HepG2 (cell line): ENCODE measurements around the gene TTC6. TPM values are rescaled to one million over a fixed set of nuclear protein-coding genes. Genes with fewer than 3 reads are reported as not detected.

Experiments
- ATAC-seq: fragments of 200-7000 bp; cut with Tn5 transposase; 3 replicates; pipeline ENCODE4 v1.9.1; 2020; ENCODE audit warnings: mild to moderate bottlenecking, moderate library complexity
- BruUV-seq: library from RNA; stranded (reverse); fragments of 400-500 nt; replicated peaks from 2 replicates; lab custom pipeline; 2021; lab: Mats Ljungman, UMichigan
- CTCF ChIA-PET: fragments of 300-600 bp; formaldehyde crosslinking; extraction: SDS; loops from one replicate; lab custom pipeline; 2021; ENCODE audit warnings: low total read pairs, inconsistent platforms, low intra/inter-chr PET ratio; lab: Yijun Ruan, JAX
- POLR2A ChIA-PET: fragments of 350-600 bp; sonication (Branson Sonifier 250); formaldehyde crosslinking; loops from one replicate; lab custom pipeline; 2020; ENCODE audit warnings: antibody characterized with exemption, inconsistent platforms; lab: Yijun Ruan, JAX
- DNase-seq: peaks from one replicate; pipeline ENCODE4 v3.0.0-alpha.2; 2015; ENCODE audit warnings: low spot score
- FAIRE-seq: peaks from 3 replicates; lab custom pipeline; 2011; peaks lifted over from hg19 to GRCh38; lab: Jason Lieb, UNC
- H2AFZ ChIP-seq: one replicate; pipeline ENCODE4 v1.6.1; 2011; ENCODE audit warnings: low read length, inconsistent platforms
- H3K27ac ChIP-seq: fragments of 300-600 bp; 3 replicates; pipeline ENCODE4 v1.8.0; 2011; ENCODE audit warnings: mixed run types, mild to moderate bottlenecking, mixed read lengths, low read length, inconsistent platforms; ENCODE audit not compliant: insufficient read depth; ENCODE audit errors: extremely low read length
- H3K27me3 ChIP-seq, 2 experiments: fragments of 200-600 bp in 1 of 2; 2 replicates in 1 of 2; 3 replicates in 1 of 2; pipeline versions ENCODE4 v1.6.0 to v1.8.0; 2011; ENCODE audit warnings: low read length in 2 of 2, mild to moderate bottlenecking in 2 of 2, moderate library complexity in 2 of 2, inconsistent platforms in 1 of 2; ENCODE audit not compliant: insufficient read depth in 2 of 2, control insufficient read depth in 1 of 2
- H3K36me3 ChIP-seq, 2 experiments: fragments of 200-600 bp in 1 of 2; replicated peaks in 1 of 2; 2 replicates in 1 of 2; 3 replicates in 1 of 2; pipeline versions ENCODE4 v1.5.1 to v1.8.0; 2011; ENCODE audit warnings: low read length in 2 of 2, inconsistent platforms in 1 of 2; ENCODE audit not compliant: insufficient read depth in 2 of 2, control insufficient read depth in 1 of 2
- H3K4me1 ChIP-seq: 2 replicates; pipeline ENCODE4 v1.5.1; 2012; ENCODE audit warnings: low read length, inconsistent platforms; ENCODE audit not compliant: insufficient read depth
- H3K4me2 ChIP-seq: 2 replicates; pipeline ENCODE4 v1.6.0; 2011; ENCODE audit warnings: low read depth, low read length, inconsistent platforms
- H3K4me3 ChIP-seq, 3 experiments: fragments of 200-600 bp in 1 of 3; sonication (generic), shearing (Covaris generic) in 1 of 3; replicated peaks in 1 of 3; 2 replicates each; pipeline ENCODE4 v1.5.1; 2011 to 2016; ENCODE audit warnings: low read length in 3 of 3, inconsistent platforms in 2 of 3, low read depth in 2 of 3, mild to moderate bottlenecking in 2 of 3, control low read depth in 1 of 3, mixed read lengths in 1 of 3; ENCODE audit not compliant: insufficient read depth in 1 of 3
- H3K79me2 ChIP-seq: one replicate; pipeline ENCODE4 v1.6.1; 2011; ENCODE audit warnings: low read length, inconsistent platforms; ENCODE audit not compliant: insufficient read depth
- H3K9ac ChIP-seq: 2 replicates; pipeline ENCODE4 v1.6.0; 2011; ENCODE audit warnings: mild to moderate bottlenecking, low read depth, low read length, inconsistent platforms; ENCODE audit not compliant: insufficient read depth
- H3K9me3 ChIP-seq: 2 replicates; pipeline ENCODE4 v1.5.1; 2012; ENCODE audit warnings: mild to moderate bottlenecking, low read length
- H4K20me1 ChIP-seq: 2 replicates; pipeline ENCODE4 v1.6.0; 2011; ENCODE audit warnings: inconsistent platforms, mild to moderate bottlenecking, low read length, moderate library complexity; ENCODE audit not compliant: insufficient read depth
- ATF7 ChIP-seq, 2 experiments: fragments of 450-650 bp in 1 of 2; sonication (generic) in 1 of 2; formaldehyde crosslinking in 1 of 2; IDR thresholded peaks; 2 replicates each; pipeline versions ENCODE4 v1.4.0 to v1.6.1; 2016 to 2020; ENCODE audit warnings: antibody characterized with exemption in 1 of 2, mild to moderate bottlenecking in 1 of 2, missing genetic modification reagents in 1 of 2
- ESRRA ChIP-seq: sonication (generic); formaldehyde crosslinking; IDR thresholded peaks from 2 replicates; pipeline ENCODE4 v1.5.1; 2020; ENCODE audit warnings: mild to moderate bottlenecking, low read depth, missing genetic modification reagents
- MED8 ChIP-seq: sonication (generic); formaldehyde crosslinking; IDR thresholded peaks from 2 replicates; pipeline ENCODE4 v1.8.1; 2023; ENCODE audit warnings: mild to moderate bottlenecking, missing genetic modification reagents; ENCODE audit not compliant: insufficient replicate concordance
- MTA1 ChIP-seq: sonication (generic); formaldehyde crosslinking; IDR thresholded peaks from 2 replicates; pipeline ENCODE4 v1.4.0; 2020; ENCODE audit warnings: missing genetic modification reagents, mild to moderate bottlenecking, borderline replicate concordance
- NFKBIZ ChIP-seq: IDR thresholded peaks from 2 replicates; pipeline ENCODE4 v1.6.1; 2018; ENCODE audit warnings: missing genetic modification reagents, missing compliant biosample characterization
- NONO ChIP-seq, 2 experiments: fragments of 450-650 bp in 1 of 2; sonication (generic) in 1 of 2; formaldehyde crosslinking in 1 of 2; IDR thresholded peaks in 1 of 2; conservative IDR thresholded peaks in 1 of 2; 2 replicates each; pipeline versions ENCODE4 v1.6.1 to v1.8.0; 2017 to 2022; ENCODE audit warnings: mild to moderate bottlenecking in 1 of 2, missing genetic modification reagents in 1 of 2, moderate library complexity in 1 of 2
- NR1H2 ChIP-seq: sonication (generic); formaldehyde crosslinking; IDR thresholded peaks from 2 replicates; pipeline ENCODE4 v1.8.1; 2022; ENCODE audit warnings: low read depth, missing genetic modification reagents, borderline replicate concordance
- PHB2 ChIP-seq: fragments of 450-650 bp; IDR thresholded peaks from 2 replicates; pipeline ENCODE4 v1.6.1; 2018; ENCODE audit not compliant: partially characterized antibody
- PRDM10 ChIP-seq: sonication (generic); formaldehyde crosslinking; IDR thresholded peaks from 2 replicates; pipeline ENCODE4 v1.4.0; 2020; ENCODE audit warnings: low read depth, missing genetic modification reagents
- SALL1 ChIP-seq: sonication (generic); formaldehyde crosslinking; IDR thresholded peaks from 2 replicates; pipeline ENCODE4 v1.8.0; 2022; ENCODE audit warnings: mild to moderate bottlenecking, missing genetic modification reagents
- TCF7 ChIP-seq: sonication (generic); IDR thresholded peaks from 2 replicates; pipeline ENCODE4 v1.6.1; 2016; ENCODE audit warnings: antibody characterized with exemption, low read depth
- ZFAT ChIP-seq: sonication (generic); formaldehyde crosslinking; conservative IDR thresholded peaks from 2 replicates; pipeline ENCODE4 v1.8.1; 2023; ENCODE audit warnings: missing genetic modification reagents, inconsistent platforms
- ZIK1 ChIP-seq: sonication (generic); formaldehyde crosslinking; IDR thresholded peaks from 2 replicates; pipeline ENCODE4 v1.5.0; 2020; ENCODE audit warnings: mild to moderate bottlenecking, low read depth, missing genetic modification reagents, borderline replicate concordance
- ZNF44 ChIP-seq: sonication (generic); formaldehyde crosslinking; IDR thresholded peaks from 2 replicates; pipeline ENCODE4 v1.5.1; 2020; ENCODE audit warnings: mild to moderate bottlenecking, missing genetic modification reagents
- ZNF460 ChIP-seq: sonication (generic); formaldehyde crosslinking; IDR thresholded peaks from 2 replicates; pipeline ENCODE4 v1.5.1; 2020; ENCODE audit warnings: missing genetic modification reagents, mild to moderate bottlenecking, borderline replicate concordance
- WGBS: methylation state at CpG from one replicate; pipeline ENCODE4 v1.1.6; 2017; ENCODE audit warnings: low lambda C conversion rate; 5-methylcytosine and 5-hydroxymethylcytosine counted together
- in situ Hi-C: cut with HindIII; loops from 2 replicates; pipeline ENCODE4 v1.10.0; 2017; ENCODE audit warnings: low pct_unique_long_range_greater_than_20kb; ENCODE audit not compliant: extremely low pct_ligation_motif_present
- intact Hi-C: fragments of 100-400 bp; cut with micrococcal nuclease; formaldehyde crosslinking; loops from one replicate; pipeline ENCODE4 v1.10.0; 2022; ENCODE audit not compliant: unreplicated experiment
- polyA plus RNA-seq, 8 experiments: library from polyadenylated mRNA; depleted of rRNA in 3 of 8; stranded (reverse) in 7 of 8; unstranded in 1 of 8; fragments of >200 nt; fragmentation: Illumina TruSeq in 4 of 8; extraction: Trizol in 4 of 8; gene quantifications; 2 replicates each; pipeline versions ENCODE4 v1.2.1 to v1.2.3, GENCODE V29; 2011 to 2016; ENCODE audit warnings: low read depth in 4 of 8, missing spikeins in 1 of 8, mixed read lengths in 1 of 8; ENCODE audit not compliant: insufficient read depth in 1 of 8
- total RNA-seq, 5 experiments: library from RNA; depleted of rRNA; stranded (reverse); fragments of >200 nt; fragmentation: Illumina TruSeq; extraction: Trizol; gene quantifications; 2 replicates each; pipeline ENCODE4 v1.2.3, GENCODE V29; 2016; ENCODE audit warnings: low read depth in 1 of 5
- TF ChIP-seq, protein P1 (sequence below): sonication (generic); formaldehyde crosslinking; IDR thresholded peaks from 2 replicates; pipeline ENCODE4 v1.8.0; 2023; ENCODE audit warnings: mild to moderate bottlenecking, missing genetic modification reagents
- TF ChIP-seq, protein P2 (sequence below): sonication (generic); formaldehyde crosslinking; IDR thresholded peaks from 2 replicates; pipeline ENCODE4 v1.8.0; 2022; ENCODE audit warnings: missing genetic modification reagents, low read depth, mild to moderate bottlenecking, borderline replicate concordance

Gene TTC6
- total and polyA plus RNA-seq, 2 of the 13 experiments (the other 11 are each of a cell fraction or from before 2014, with no cell fraction given): 9.3 to 27.4 TPM

GRCh38 chr14:37591311-37591940 is 4.0 kb upstream of the TTC6 start (continued):
- TF ChIP-seq ZNF460 (no peak), TCF7 (no peak), PHB2 (no peak), MTA1 (CRISPR knock-in tag) (peak; percentile 51; the same call in 1 of the 2 replicates), NR1H2 (CRISPR knock-in tag) (peak; percentile 23; the same call in 1 of the 2 replicates), ATF7 (IDR thresholded peaks at IDR 0.05) (no peak), ATF7 (CRISPR knock-in tag; IDR thresholded peaks at IDR 0.05) (peak; percentile 45; the same call in 1 of the 2 replicates), NONO (IDR thresholded peaks at IDR 0.05) (no peak), NONO (CRISPR knock-in tag; conservative IDR thresholded peaks at IDR 0.05) (no peak), ZNF44 (CRISPR knock-in tag) (no peak), NFKBIZ (CRISPR knock-in tag) (no peak)
- TF ChIP-seq, protein P1, sequence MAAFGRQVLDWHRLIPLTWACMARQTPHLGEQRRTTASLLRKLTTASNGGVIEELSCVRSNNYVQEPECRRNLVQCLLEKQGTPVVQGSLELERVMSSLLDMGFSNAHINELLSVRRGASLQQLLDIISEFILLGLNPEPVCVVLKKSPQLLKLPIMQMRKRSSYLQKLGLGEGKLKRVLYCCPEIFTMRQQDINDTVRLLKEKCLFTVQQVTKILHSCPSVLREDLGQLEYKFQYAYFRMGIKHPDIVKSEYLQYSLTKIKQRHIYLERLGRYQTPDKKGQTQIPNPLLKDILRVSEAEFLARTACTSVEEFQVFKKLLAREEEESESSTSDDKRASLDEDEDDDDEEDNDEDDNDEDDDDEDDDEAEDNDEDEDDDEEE: no peak
- TF ChIP-seq, all 625 proteins: peak for 51

GRCh38 chr14:37591941-37592481 is 3.4 kb upstream of the TTC6 start:
- 99% methylated on average over 58 of the region's 58 CpGs for WGBS
- Histone ChIP-seq H3K9me3 (no peaks in the 10 kb centered on the region), H3K4me1 (peaks cover 55% of the 10 kb centered on the region), H3K4me2 (no peak overlapping the region), H3K27me3 (no peaks in the 10 kb centered on the region; a peak in 1 of 5 replicates), H3K27ac (no peak overlapping the region), H4K20me1 (no peaks in the 10 kb centered on the region), H2AFZ (no peak overlapping the region), H3K79me2 (peaks cover 78% of the 10 kb centered on the region), H3K4me3 (no peak overlapping the region; a peak in 1 of 6 replicates), H3K36me3 (peaks cover 9 to 14% of the 10 kb centered on the region in 2 experiments), H3K9ac (no peak overlapping the region)
- ChIA-PET CTCF (no interaction called here), POLR2A (interaction anchor here (1.0 kb wide), 1 partner anchor 45 kb away, joined by 4 read pairs; no protein-coding TSS in a partner anchor)
- no TSS peak for BruUV-seq
- in situ Hi-C loops: loop anchor here (5.0 kb wide), 1 partner anchor 340 kb away; no protein-coding TSS in a partner anchor
- DNase-seq (no peak), FAIRE-seq (no peak), ATAC-seq (no peak)
- intact Hi-C loops: loop anchor here (5.0 kb wide), 2 partner anchors 110 to 205 kb away; no protein-coding TSS in a partner anchor
- TF ChIP-seq PRDM10 (CRISPR knock-in tag) (no peak), MED8 (CRISPR knock-in tag) (peak; percentile 40), ESRRA (CRISPR knock-in tag) (no peak), SALL1 (CRISPR knock-in tag) (no peak), ZFAT (CRISPR knock-in tag) (0 out of 2 replicates have a peak, but pooled peaks have one; percentile 56), ZIK1 (CRISPR knock-in tag) (no peak)
- TF ChIP-seq, protein P2, sequence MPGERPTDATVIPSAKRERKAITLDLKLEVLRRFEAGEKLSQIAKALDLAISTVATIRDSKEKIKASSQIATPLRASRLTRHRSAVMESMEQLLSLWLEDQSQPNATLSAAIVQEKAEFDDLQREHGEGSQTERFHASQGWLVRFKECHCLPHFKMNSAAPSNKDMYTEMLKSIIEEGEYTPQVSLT: no peak
